HG03378 (cell line): ENCODE results near the gene COL26A1.
"Not testable (repeated sequence)": the region's sequence is repeated elsewhere in the genome, so short reads cannot be mapped to it uniquely, and the experiment has no call there.

Experiments
- ATAC-seq: cut with Tn5 transposase; IDR thresholded peaks from one replicate; pipeline ENCODE4 v1.9.1; 2021; ENCODE audit warnings: mild to moderate bottlenecking, moderate library complexity; ENCODE audit not compliant: unreplicated experiment

COL26A1 gene

GRCh38 chr7:101362334-101363195 is at the start of gene COL26A1:
Gene COL26A1, plus strand, starts transcription at chr7:101362875. Its CDS starts 158 bp downstream, at chr7:101363033.
- no peak for ATAC-seq

- ATAC-seq = no peak
Measured at GRCh38 chr7:101315336-101315735, 47.3 kb upstream of the COL26A1 start.

GRCh38 chr7:101319401-101319800 is 43.3 kb upstream of the COL26A1 start:
- no peak for ATAC-seq

GRCh38 chr7:101321491-101322401 is 40.9 kb upstream of the COL26A1 start, which contains the start of gene IFT22:
Gene IFT22, minus strand, starts transcription at chr7:101321812. Its CDS starts 103 bp downstream, at chr7:101321709.
- peak; percentile 64 for ATAC-seq

- ATAC-seq = no peak
Measured at GRCh38 chr7:101328159-101328558, 34.5 kb upstream of the COL26A1 start.

- ATAC-seq = no peak
Measured at GRCh38 chr7:101330011-101330484, 32.6 kb upstream of the COL26A1 start.

- no peak for ATAC-seq
Measured at GRCh38 chr7:101332026-101332425, 30.6 kb upstream of the COL26A1 start.

GRCh38 chr7:101333912-101334311 is 28.8 kb upstream of the COL26A1 start:
- no peak for ATAC-seq

GRCh38 chr7:101340379-101340778 is 22.3 kb upstream of the COL26A1 start:
- ATAC-seq = no peak

- no peak for ATAC-seq
Measured at GRCh38 chr7:101342892-101343291, 19.8 kb upstream of the COL26A1 start.

GRCh38 chr7:101347477-101347876 is 15.2 kb upstream of the COL26A1 start:
- ATAC-seq = no peak

- ATAC-seq = not testable (repeated sequence)
Measured at GRCh38 chr7:101348456-101349067, 14.1 kb upstream of the COL26A1 start.

- not testable (repeated sequence) for ATAC-seq
Measured at GRCh38 chr7:101349300-101349699, 13.4 kb upstream of the COL26A1 start.

GRCh38 chr7:101352920-101353308 is 9.8 kb upstream of the COL26A1 start:
- ATAC-seq = no peak

- no peak for ATAC-seq
Measured at GRCh38 chr7:101357433-101357832, 5.2 kb upstream of the COL26A1 start.

- no peak for ATAC-seq
Measured at GRCh38 chr7:101363196-101363733, 590 bp downstream of the COL26A1 start.

- no peak for ATAC-seq
Measured at GRCh38 chr7:101363734-101364374, 1.2 kb downstream of the COL26A1 start.

- ATAC-seq = no peak
Measured at GRCh38 chr7:101365956-101366355, 3.3 kb downstream of the COL26A1 start.

- no peak for ATAC-seq
Measured at GRCh38 chr7:101367676-101368075, 5.0 kb downstream of the COL26A1 start.
